Measurements from ENCODE around the gene OR9A2. TPM values are rescaled to one million over a fixed set of nuclear protein-coding genes. Genes with fewer than 3 reads are reported as not detected.
"Not testable (repeated sequence)": the region's sequence is repeated elsewhere in the genome, so short reads cannot be mapped to it uniquely, and the experiment has no call there.

OR9A2 gene
- total RNA-seq, 1 experiment from 2014 or later = not detected

GRCh38 chr7:142978402-142978801 lies 48.5 kb downstream of the OR9A2 start:
- H3K4me3 Mint-ChIP-seq; DNase-seq (ENCODE audit: low spot score); H3K36me3 Mint-ChIP-seq; H3K4me1 Mint-ChIP-seq; ATAC-seq; H3K27ac Mint-ChIP-seq; H3K27me3 Mint-ChIP-seq (ENCODE audit: low read depth); POLR2A ChIA-PET: not testable (repeated sequence)
- peaks cover 29% of the 10 kb centered on the region for H3K9me3 Mint-ChIP-seq
- peak; percentile 75; the same call in 1 of the 2 replicates for TF ChIP-seq GTF2I (CRISPR knock-in tag; conservative IDR thresholded peaks at IDR 0.05)
- CTCF ChIA-PET = interaction anchor here (1.4 kb wide), 1 partner anchor 237 kb away, joined by 3 read pairs; no protein-coding TSS in a partner anchor

Other genes with a start within 250 kb of the OR9A2 start
- gene EPHB6, start 172.1 kb downstream of the OR9A2 start, total RNA-seq (2021) = 13.9 to 15.4 TPM (median 15.1 TPM) in 3 replicates
- gene TRPV6, start 141.4 kb downstream of the OR9A2 start, total RNA-seq (2021) = 0.63 to 2.0 TPM (median 0.80 TPM) in 3 replicates
- not detected in 3 replicates for gene TRPV5, start 93.4 kb downstream of the OR9A2 start, total RNA-seq (2021)
- gene LLCFC1, start 87.6 kb downstream of the OR9A2 start, total RNA-seq (2021) = not detected in 3 replicates
- gene KEL, start 64.8 kb downstream of the OR9A2 start, total RNA-seq (2021) = 0.87 to 2.8 TPM (median 2.5 TPM) in 3 replicates
- gene OR6V1, start 25.2 kb upstream of the OR9A2 start, total RNA-seq (2021) = not detected in 3 replicates
- gene PIP, start 104.9 kb upstream of the OR9A2 start, total RNA-seq (2021) = not detected in 3 replicates
- gene TAS2R39, start 156.3 kb upstream of the OR9A2 start, total RNA-seq (2021) = not detected in 3 replicates
- gene TAS2R40, start 194.9 kb upstream of the OR9A2 start, total RNA-seq (2021) = not detected in 3 replicates
- 30.1 to 40.1 TPM (median 37.7 TPM) in 3 replicates for gene GSTK1, start 236.3 kb upstream of the OR9A2 start, total RNA-seq (2021)